Hepatocyte (in vitro differentiated cells): ENCODE results near the gene CD9. TPM values are rescaled to one million over a fixed set of nuclear protein-coding genes. Genes with fewer than 3 reads are reported as not detected.

Source experiments
- DNase-seq: peaks from one replicate; pipeline ENCODE4 v3.0.0-alpha.2; 2016; ENCODE audit warnings: low spot score
- H2AFZ ChIP-seq: fragments of 200-600 bp; sonication (generic); 2 replicates; pipeline ENCODE4 v1.6.0; 2016; ENCODE audit warnings: antibody characterized with exemption, mild to moderate bottlenecking
- H3K27ac ChIP-seq: fragments of 200-600 bp; sonication (generic); 2 replicates; pipeline ENCODE4 v1.5.1; 2016; ENCODE audit warnings: mild to moderate bottlenecking
- H3K27me3 ChIP-seq: fragments of 200-600 bp; sonication (generic); 2 replicates; pipeline ENCODE4 v1.6.1; 2016
- H3K36me3 ChIP-seq: fragments of 200-600 bp; sonication (generic); replicated peaks from 2 replicates; pipeline ENCODE4 v1.5.1; 2016; ENCODE audit warnings: low read depth; ENCODE audit not compliant: insufficient read depth
- H3K4me1 ChIP-seq: fragments of 200-600 bp; sonication (generic); 2 replicates; pipeline ENCODE4 v1.5.1; 2016; ENCODE audit warnings: mild to moderate bottlenecking, moderate library complexity; ENCODE audit not compliant: insufficient read depth
- H3K4me2 ChIP-seq: fragments of 200-600 bp; sonication (generic); 2 replicates; pipeline ENCODE4 v1.6.0; 2016
- H3K4me3 ChIP-seq: fragments of 200-600 bp; sonication (generic); 2 replicates; pipeline ENCODE4 v1.5.1; 2016; ENCODE audit warnings: mild to moderate bottlenecking
- H3K79me2 ChIP-seq: fragments of 200-600 bp; sonication (generic); 2 replicates; pipeline ENCODE4 v1.6.0; 2017; ENCODE audit warnings: mild to moderate bottlenecking
- H3K9me2 ChIP-seq: fragments of 200-600 bp; sonication (generic); replicated peaks from 2 replicates; pipeline ENCODE4 v1.6.0; 2017; ENCODE audit warnings: mild to moderate bottlenecking; ENCODE audit not compliant: insufficient read depth
- H3K9me3 ChIP-seq: fragments of 200-600 bp; sonication (generic); 2 replicates; pipeline ENCODE4 v1.5.1; 2016; ENCODE audit warnings: low read depth, mild to moderate bottlenecking
- H4K20me1 ChIP-seq: fragments of 200-600 bp; sonication (generic); 2 replicates; pipeline ENCODE4 v1.6.0; 2016; ENCODE audit warnings: mild to moderate bottlenecking; ENCODE audit not compliant: insufficient read depth, poor library complexity, severe bottlenecking
- CTCF ChIP-seq: fragments of 200-600 bp; sonication (generic); IDR thresholded peaks from 2 replicates; pipeline ENCODE4 v1.5.1; 2016; ENCODE audit warnings: antibody characterized with exemption, mild to moderate bottlenecking; ENCODE audit not compliant: poor library complexity
- EZH2 ChIP-seq: fragments of 200-600 bp; sonication (generic); IDR thresholded peaks from 2 replicates; pipeline ENCODE4 v1.6.1; 2016; ENCODE audit warnings: antibody characterized with exemption, mild to moderate bottlenecking, borderline replicate concordance
- EZH2phosphoT487 ChIP-seq: fragments of 200-600 bp; sonication (generic); IDR thresholded peaks from one replicate; pipeline ENCODE4 v1.6.1; 2018; ENCODE audit warnings: antibody characterized with exemption, mild to moderate bottlenecking, low read depth, moderate library complexity; ENCODE audit not compliant: unreplicated experiment, severe bottlenecking
- WGBS: methylation state at CpG from one replicate; pipeline ENCODE4 v1.1.6; 2016; ENCODE audit warnings: low lambda C conversion rate; ENCODE audit errors: missing lambda C conversion rate; 5-methylcytosine and 5-hydroxymethylcytosine counted together
- polyA plus RNA-seq: library from polyadenylated mRNA; unstranded; fragments of >200 nt; fragmentation: Nextera tagmentation; extraction: Ambion mirVana; gene quantifications from 2 replicates; pipeline ENCODE4 v1.2.1, GENCODE V29; 2016
- total RNA-seq: library from RNA; depleted of rRNA; stranded (reverse); fragments of >200 nt; gene quantifications from 2 replicates; pipeline ENCODE4 v1.2.3, GENCODE V29; 2014

CD9 gene
- total and polyA plus RNA-seq, 2 experiments from 2014 or later, result 117 to 188 TPM

- peaks cover 44% of the 10 kb centered on the region for H3K4me1 ChIP-seq
- H3K4me2 ChIP-seq, result no peak overlapping the region
- WGBS, result 61% methylated on average over 14 of the region's 14 CpGs
- H3K9me2 ChIP-seq, result no peaks in the 10 kb centered on the region
- H3K27ac ChIP-seq, result peak overlapping the region; percentile 88
- no peak overlapping the region for H2AFZ ChIP-seq
- no peaks in the 10 kb centered on the region for H3K27me3 ChIP-seq
- H3K4me3 ChIP-seq, result no peak overlapping the region
- peaks cover 54% of the 10 kb centered on the region for H3K79me2 ChIP-seq
- no peaks in the 10 kb centered on the region for H3K9me3 ChIP-seq
- TF ChIP-seq EZH2phosphoT487 (no peak), EZH2 (no peak), CTCF (no peak)
- peak; percentile 43 for DNase-seq
- H3K36me3 ChIP-seq, result no peaks in the 10 kb centered on the region
- H4K20me1 ChIP-seq, result no peaks in the 10 kb centered on the region
These were observed 11.2 kb downstream of the CD9 start for GRCh38 chr12:6211421-6211869.

GRCh38 chr12:6212086-6212485, 11.9 kb downstream of the CD9 start:
- peaks cover 46% of the 10 kb centered on the region for H3K4me1 ChIP-seq

GRCh38 chr12:6213969-6214368, 13.8 kb downstream of the CD9 start:
- 92% methylated on average over 6 of the region's 6 CpGs for WGBS
- TF ChIP-seq EZH2 (no peak), EZH2phosphoT487 (no peak), CTCF (no peak)
- H4K20me1 ChIP-seq, result no peaks in the 10 kb centered on the region
- no peaks in the 10 kb centered on the region for H3K27me3 ChIP-seq
- H2AFZ ChIP-seq, result no peak overlapping the region
- DNase-seq, result no peak
- H3K36me3 ChIP-seq, result no peaks in the 10 kb centered on the region
- peaks cover 40% of the 10 kb centered on the region for H3K4me1 ChIP-seq
- H3K79me2 ChIP-seq, result peaks cover 61% of the 10 kb centered on the region
- H3K27ac ChIP-seq, result no peak overlapping the region
- no peaks in the 10 kb centered on the region for H3K9me3 ChIP-seq
- no peak overlapping the region for H3K4me2 ChIP-seq
- no peak overlapping the region for H3K4me3 ChIP-seq
- no peaks in the 10 kb centered on the region for H3K9me2 ChIP-seq

More at GRCh38 chr12:6212086-6212485, 11.9 kb downstream of the CD9 start:
- TF ChIP-seq CTCF (no peak), EZH2phosphoT487 (no peak), EZH2 (no peak)
- Histone ChIP-seq H4K20me1 (no peaks in the 10 kb centered on the region), H3K4me3 (no peak overlapping the region), H3K9me3 (no peaks in the 10 kb centered on the region), H3K36me3 (no peaks in the 10 kb centered on the region), H2AFZ (no peak overlapping the region), H3K4me2 (peak overlapping the region; percentile 36), H3K79me2 (peaks cover 56% of the 10 kb centered on the region), H3K27me3 (no peaks in the 10 kb centered on the region), H3K27ac (peak overlapping the region; percentile 88), H3K9me2 (no peaks in the 10 kb centered on the region)
- DNase-seq, result no peak
- 67% methylated on average over 7 of the region's 7 CpGs for WGBS

- Histone ChIP-seq H2AFZ (no peak overlapping the region), H3K79me2 (peaks cover 59% of the 10 kb centered on the region), H3K4me1 (peaks cover 36% of the 10 kb centered on the region), H3K4me3 (no peak overlapping the region), H3K9me2 (no peaks in the 10 kb centered on the region), H3K36me3 (no peaks in the 10 kb centered on the region), H4K20me1 (no peaks in the 10 kb centered on the region), H3K27ac (no peak overlapping the region), H3K27me3 (no peaks in the 10 kb centered on the region), H3K9me3 (no peaks in the 10 kb centered on the region), H3K4me2 (no peak overlapping the region)
- 81% methylated on average over 7 of the region's 7 CpGs for WGBS
- no peak for DNase-seq
- no peak for TF ChIP-seq CTCF
- TF ChIP-seq EZH2, result no peak
- TF ChIP-seq EZH2phosphoT487, result no peak
These were observed 14.4 kb downstream of the CD9 start for GRCh38 chr12:6214633-6215032.
